ENCODE data around the gene SIGLEC6.

Gene SIGLEC6

DNA sequence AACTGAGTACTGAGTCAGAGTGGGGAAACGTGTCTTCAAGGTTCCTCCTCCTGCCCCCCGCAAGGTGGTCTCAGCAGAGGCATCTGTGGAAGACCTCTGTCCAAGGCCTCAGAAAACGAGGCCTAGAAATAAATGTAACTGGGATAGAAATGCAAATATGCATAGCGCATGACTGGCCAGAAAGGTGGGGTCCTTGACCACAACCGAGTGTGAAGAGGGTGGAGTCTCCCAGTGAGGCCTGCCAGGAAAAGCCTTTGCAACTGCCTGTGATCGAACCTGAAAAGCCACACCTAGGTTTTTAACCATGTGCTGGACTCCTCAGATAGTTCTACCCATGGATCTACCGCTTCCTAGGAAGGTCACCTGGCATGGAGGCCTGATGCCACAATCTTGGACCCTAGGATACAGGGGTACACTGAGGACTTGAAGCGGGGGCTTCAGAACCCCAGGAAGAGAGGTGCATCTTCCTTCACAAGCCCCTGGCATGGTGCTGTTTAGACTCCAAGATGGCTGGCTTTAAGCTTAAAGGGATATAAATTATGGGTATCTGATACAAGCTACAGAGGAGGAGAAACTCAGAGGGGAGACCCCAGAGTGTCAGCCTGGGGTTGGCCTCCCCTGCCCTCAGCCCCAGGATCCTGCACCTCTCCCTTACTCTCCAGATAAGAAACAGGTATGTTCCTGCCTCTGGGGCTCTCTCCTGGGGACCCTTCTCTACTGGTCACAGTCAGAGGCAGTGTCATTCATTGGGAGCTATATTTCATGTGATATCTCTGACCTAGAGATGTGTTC lies 18.3 kb upstream of the SIGLEC6 start:
- no peak overlapping the region for H3K27ac ChIP-seq (ENCODE audit: low read depth in 2 of 2, low read length in 2 of 2)
- no peak overlapping the region for H3K4me3 ChIP-seq (ENCODE audit: low read length in 2 of 2)
- no peaks in the 10 kb centered on the region for H3K36me3 ChIP-seq (ENCODE audit: control insufficient read depth in 2 of 2, insufficient read depth in 2 of 2, low read length in 2 of 2)
- H3K4me1 ChIP-seq (ENCODE audit: control insufficient read depth in 2 of 2, insufficient read depth in 2 of 2, low read length in 2 of 2) = no peaks in the 10 kb centered on the region
- H3K9me3 ChIP-seq (ENCODE audit: control insufficient read depth in 2 of 2, low read length in 2 of 2) = no peaks in the 10 kb centered on the region
- no peak overlapping the region for H3K9ac ChIP-seq (ENCODE audit: low read depth in 1 of 2, low read length in 2 of 2)
- no peaks in the 10 kb centered on the region for H3K27me3 ChIP-seq (ENCODE audit: control insufficient read depth in 2 of 2, insufficient read depth in 2 of 2, low read length in 2 of 2)

DNA sequence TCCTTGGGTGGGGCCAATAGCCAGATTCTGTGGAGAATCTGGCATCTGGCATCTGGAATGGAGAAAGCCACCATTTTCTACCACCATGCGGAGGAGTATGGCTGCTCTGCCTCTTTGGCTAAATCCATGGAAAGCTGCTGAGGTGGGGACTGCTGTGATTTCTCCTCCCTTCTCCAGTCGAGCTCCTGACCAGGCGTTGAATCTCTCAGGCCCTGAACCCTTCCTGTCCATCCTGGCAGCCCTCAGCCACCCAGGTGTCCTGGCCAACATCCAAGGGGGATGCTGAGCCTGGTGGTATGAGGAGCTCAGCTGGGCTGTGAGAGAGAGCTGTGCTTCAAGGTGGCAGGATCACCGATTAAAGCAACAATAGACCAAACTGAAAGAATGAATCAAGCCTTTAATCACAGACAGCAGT lies 17.4 kb upstream of the SIGLEC6 start:
- Histone ChIP-seq H3K9ac (ENCODE audit: low read depth in 1 of 2, low read length in 2 of 2) (no peak overlapping the region), H3K36me3 (ENCODE audit: control insufficient read depth in 2 of 2, insufficient read depth in 2 of 2, low read length in 2 of 2) (no peaks in the 10 kb centered on the region), H3K27me3 (ENCODE audit: control insufficient read depth in 2 of 2, insufficient read depth in 2 of 2, low read length in 2 of 2) (no peaks in the 10 kb centered on the region), H3K9me3 (ENCODE audit: control insufficient read depth in 2 of 2, low read length in 2 of 2) (no peaks in the 10 kb centered on the region), H3K4me3 (ENCODE audit: low read length in 2 of 2) (no peak overlapping the region), H3K4me1 (ENCODE audit: control insufficient read depth in 2 of 2, insufficient read depth in 2 of 2, low read length in 2 of 2) (no peaks in the 10 kb centered on the region), H3K27ac (ENCODE audit: low read depth in 2 of 2, low read length in 2 of 2) (no peak overlapping the region)

DNA sequence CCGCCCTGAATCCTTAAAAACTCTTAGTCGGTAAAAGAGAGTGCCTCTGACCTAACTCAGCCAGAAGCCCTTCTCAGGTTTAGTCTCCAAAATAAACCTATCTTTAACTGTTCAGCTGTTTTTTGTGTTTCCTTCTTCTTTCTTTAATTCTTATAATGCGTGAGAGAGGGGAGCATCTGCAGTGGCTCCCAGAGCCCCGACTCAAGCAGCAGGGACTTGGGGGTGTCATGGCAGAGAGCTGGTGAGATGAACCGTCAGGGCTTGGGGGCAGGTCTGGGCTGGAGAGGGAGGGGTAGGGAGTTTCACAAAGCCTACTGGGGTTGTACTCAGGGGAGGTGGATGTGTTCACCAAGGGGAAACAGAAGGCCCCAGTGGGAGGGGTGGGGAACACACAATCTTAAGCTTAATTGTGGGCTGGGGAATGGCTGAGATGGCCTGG lies 16.8 kb upstream of the SIGLEC6 start:
- no peaks in the 10 kb centered on the region for H3K9me3 ChIP-seq (ENCODE audit: control insufficient read depth in 2 of 2, low read length in 2 of 2)
- H3K36me3 ChIP-seq (ENCODE audit: control insufficient read depth in 2 of 2, insufficient read depth in 2 of 2, low read length in 2 of 2) = no peaks in the 10 kb centered on the region
- no peak overlapping the region for H3K4me3 ChIP-seq (ENCODE audit: low read length in 2 of 2)
- H3K27me3 ChIP-seq (ENCODE audit: control insufficient read depth in 2 of 2, insufficient read depth in 2 of 2, low read length in 2 of 2) = no peaks in the 10 kb centered on the region
- H3K4me1 ChIP-seq (ENCODE audit: control insufficient read depth in 2 of 2, insufficient read depth in 2 of 2, low read length in 2 of 2) = no peaks in the 10 kb centered on the region
- H3K9ac ChIP-seq (ENCODE audit: low read depth in 1 of 2, low read length in 2 of 2) = no peak overlapping the region
- no peak overlapping the region for H3K27ac ChIP-seq (ENCODE audit: low read depth in 2 of 2, low read length in 2 of 2)

DNA sequence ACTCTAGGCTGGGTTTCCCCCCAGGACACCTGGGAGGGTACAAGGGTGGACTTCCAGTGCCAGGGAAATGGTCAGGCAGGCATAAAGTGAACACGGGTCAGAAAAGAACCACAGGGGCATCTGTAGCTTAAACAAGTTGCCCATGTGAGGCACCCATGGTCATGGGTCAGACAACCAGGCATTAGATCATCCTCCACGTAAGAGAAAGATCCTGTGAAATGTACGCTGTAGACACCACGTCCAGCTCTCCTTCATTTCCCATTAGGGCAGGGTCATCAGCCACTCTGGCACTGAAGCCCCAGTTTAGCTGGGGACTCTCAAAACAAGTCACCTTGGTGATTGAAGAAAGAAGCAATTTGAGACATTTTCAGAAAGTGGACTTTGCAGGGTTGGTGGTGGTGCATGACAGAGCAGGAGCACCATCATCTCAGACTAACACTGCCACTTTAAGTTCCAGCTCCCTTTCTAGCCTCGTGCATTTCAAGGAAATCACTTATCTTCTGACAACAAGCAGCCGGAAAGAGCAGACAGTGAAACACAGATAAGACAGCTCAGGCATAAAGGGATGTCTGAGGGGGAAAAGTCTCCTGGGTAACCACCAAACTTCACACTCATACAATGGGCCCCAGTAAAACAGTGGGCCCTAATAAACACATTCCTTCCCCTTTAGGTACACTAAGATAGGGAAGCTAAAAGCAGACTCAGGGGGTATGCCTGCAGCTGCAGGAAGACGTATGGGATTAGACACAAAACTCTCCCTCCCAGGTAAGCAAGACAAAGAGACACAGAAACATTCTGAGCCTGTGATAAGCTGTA lies 16.1 kb upstream of the SIGLEC6 start:
- H3K36me3 ChIP-seq (ENCODE audit: control insufficient read depth in 2 of 2, insufficient read depth in 2 of 2, low read length in 2 of 2) = no peaks in the 10 kb centered on the region
- H3K27ac ChIP-seq (ENCODE audit: low read depth in 2 of 2, low read length in 2 of 2) = no peak overlapping the region
- no peak overlapping the region for H3K9ac ChIP-seq (ENCODE audit: low read depth in 1 of 2, low read length in 2 of 2)
- no peaks in the 10 kb centered on the region for H3K27me3 ChIP-seq (ENCODE audit: control insufficient read depth in 2 of 2, insufficient read depth in 2 of 2, low read length in 2 of 2)
- no peaks in the 10 kb centered on the region for H3K4me1 ChIP-seq (ENCODE audit: control insufficient read depth in 2 of 2, insufficient read depth in 2 of 2, low read length in 2 of 2)
- H3K9me3 ChIP-seq (ENCODE audit: control insufficient read depth in 2 of 2, low read length in 2 of 2) = no peaks in the 10 kb centered on the region
- no peak overlapping the region for H3K4me3 ChIP-seq (ENCODE audit: low read length in 2 of 2)

DNA sequence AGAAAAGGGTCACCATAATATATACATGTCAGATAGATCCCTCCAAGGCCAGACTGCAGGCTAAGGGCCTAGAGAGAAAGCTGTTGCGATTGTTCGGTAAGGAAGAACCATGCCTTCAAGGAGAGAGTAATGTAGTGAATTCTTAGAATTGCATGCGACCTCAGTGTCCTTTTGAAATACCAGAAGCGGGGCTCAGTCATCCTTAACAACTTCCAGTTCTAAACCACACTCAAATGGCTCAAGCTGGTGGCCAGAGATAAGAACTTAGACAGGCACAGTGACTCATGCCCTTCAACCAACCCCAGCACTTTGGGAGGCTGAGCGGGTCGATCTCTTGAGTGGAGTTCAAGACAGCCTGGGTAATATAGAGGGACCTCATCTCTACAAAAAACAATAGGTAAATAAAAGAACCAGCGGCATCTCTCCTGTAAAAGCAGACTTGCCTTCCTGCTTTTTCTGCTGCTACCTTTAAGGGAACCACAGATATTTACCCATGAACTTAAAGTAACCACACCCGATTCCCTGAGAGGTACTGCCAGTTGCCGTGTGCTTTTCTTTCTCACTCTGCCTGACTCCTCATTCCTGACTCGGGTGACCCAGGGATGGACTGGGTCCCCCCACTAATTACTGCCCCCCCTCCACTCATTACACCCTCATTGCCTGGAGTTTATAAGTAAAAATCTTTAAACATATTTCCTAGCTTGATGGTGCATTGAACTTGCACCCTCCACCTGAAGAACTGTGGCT lies 15.4 kb upstream of the SIGLEC6 start:
- Histone ChIP-seq H3K36me3 (ENCODE audit: control insufficient read depth in 2 of 2, insufficient read depth in 2 of 2, low read length in 2 of 2) (no peaks in the 10 kb centered on the region), H3K27ac (ENCODE audit: low read depth in 2 of 2, low read length in 2 of 2) (no peak overlapping the region), H3K9ac (ENCODE audit: low read depth in 1 of 2, low read length in 2 of 2) (no peak overlapping the region), H3K4me3 (ENCODE audit: low read length in 2 of 2) (no peak overlapping the region), H3K27me3 (ENCODE audit: control insufficient read depth in 2 of 2, insufficient read depth in 2 of 2, low read length in 2 of 2) (no peaks in the 10 kb centered on the region), H3K4me1 (ENCODE audit: control insufficient read depth in 2 of 2, insufficient read depth in 2 of 2, low read length in 2 of 2) (no peaks in the 10 kb centered on the region), H3K9me3 (ENCODE audit: control insufficient read depth in 2 of 2, low read length in 2 of 2) (no peaks in the 10 kb centered on the region)

DNA sequence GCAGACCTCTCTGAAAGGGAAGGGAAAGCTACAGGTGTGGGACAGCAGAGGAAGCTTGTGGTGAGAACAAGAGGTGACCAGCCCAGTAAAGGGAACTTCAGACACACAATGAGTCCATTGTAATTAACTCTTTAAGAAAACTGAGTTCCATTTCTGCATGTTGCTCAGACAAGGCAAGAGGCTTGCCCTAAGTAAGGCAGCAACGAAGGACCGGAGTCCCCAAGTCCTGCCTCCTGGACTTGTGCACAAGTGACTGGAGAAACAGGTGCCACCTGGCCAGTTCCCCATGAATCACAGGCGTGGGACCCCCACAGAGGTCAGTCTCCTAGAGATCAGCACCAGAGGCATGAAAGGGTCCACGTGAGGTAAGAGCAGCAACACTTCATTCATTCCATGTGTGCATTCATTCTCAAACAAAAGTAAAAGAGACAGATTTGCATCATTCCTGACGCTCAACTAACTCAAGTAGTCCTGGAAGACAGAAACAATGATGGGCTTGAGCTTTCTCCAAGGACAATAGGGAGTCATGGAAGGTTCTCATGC lies 14.7 kb upstream of the SIGLEC6 start:
- H3K9ac ChIP-seq (ENCODE audit: low read depth in 1 of 2, low read length in 2 of 2) = no peak overlapping the region
- H3K27me3 ChIP-seq (ENCODE audit: control insufficient read depth in 2 of 2, insufficient read depth in 2 of 2, low read length in 2 of 2) = no peaks in the 10 kb centered on the region
- no peak overlapping the region for H3K27ac ChIP-seq (ENCODE audit: low read depth in 2 of 2, low read length in 2 of 2)
- no peaks in the 10 kb centered on the region for H3K9me3 ChIP-seq (ENCODE audit: control insufficient read depth in 2 of 2, low read length in 2 of 2)
- no peak overlapping the region for H3K4me3 ChIP-seq (ENCODE audit: low read length in 2 of 2)
- H3K36me3 ChIP-seq (ENCODE audit: control insufficient read depth in 2 of 2, insufficient read depth in 2 of 2, low read length in 2 of 2) = no peaks in the 10 kb centered on the region
- H3K4me1 ChIP-seq (ENCODE audit: control insufficient read depth in 2 of 2, insufficient read depth in 2 of 2, low read length in 2 of 2) = no peaks in the 10 kb centered on the region

DNA sequence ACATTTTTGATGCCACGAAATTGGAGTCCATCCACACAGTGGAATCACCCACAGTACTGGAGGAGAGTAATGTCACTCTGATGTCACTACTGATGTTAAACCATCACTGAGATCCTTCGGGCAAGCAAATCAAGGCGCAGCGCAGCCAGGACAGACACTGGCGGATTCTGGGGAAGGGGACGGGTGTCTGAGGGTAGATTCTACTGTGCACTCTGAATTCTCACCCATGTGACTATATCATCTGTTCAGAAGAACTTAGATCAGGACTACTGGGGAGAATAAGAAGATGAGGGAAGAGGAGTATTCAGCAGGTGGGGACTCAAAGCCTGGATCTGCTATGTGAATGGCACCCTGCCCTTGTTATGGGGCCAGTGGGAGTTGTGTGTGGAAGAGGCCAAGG lies 12.6 kb upstream of the SIGLEC6 start:
- H3K4me1 ChIP-seq (ENCODE audit: control insufficient read depth in 2 of 2, insufficient read depth in 2 of 2, low read length in 2 of 2) = no peaks in the 10 kb centered on the region
- no peaks in the 10 kb centered on the region for H3K9me3 ChIP-seq (ENCODE audit: control insufficient read depth in 2 of 2, low read length in 2 of 2)
- no peaks in the 10 kb centered on the region for H3K36me3 ChIP-seq (ENCODE audit: control insufficient read depth in 2 of 2, insufficient read depth in 2 of 2, low read length in 2 of 2)
- H3K27me3 ChIP-seq (ENCODE audit: control insufficient read depth in 2 of 2, insufficient read depth in 2 of 2, low read length in 2 of 2) = no peaks in the 10 kb centered on the region
- no peak overlapping the region for H3K9ac ChIP-seq (ENCODE audit: low read depth in 1 of 2, low read length in 2 of 2)
- no peak overlapping the region for H3K27ac ChIP-seq (ENCODE audit: low read depth in 2 of 2, low read length in 2 of 2)
- H3K4me3 ChIP-seq (ENCODE audit: low read length in 2 of 2) = no peak overlapping the region

DNA sequence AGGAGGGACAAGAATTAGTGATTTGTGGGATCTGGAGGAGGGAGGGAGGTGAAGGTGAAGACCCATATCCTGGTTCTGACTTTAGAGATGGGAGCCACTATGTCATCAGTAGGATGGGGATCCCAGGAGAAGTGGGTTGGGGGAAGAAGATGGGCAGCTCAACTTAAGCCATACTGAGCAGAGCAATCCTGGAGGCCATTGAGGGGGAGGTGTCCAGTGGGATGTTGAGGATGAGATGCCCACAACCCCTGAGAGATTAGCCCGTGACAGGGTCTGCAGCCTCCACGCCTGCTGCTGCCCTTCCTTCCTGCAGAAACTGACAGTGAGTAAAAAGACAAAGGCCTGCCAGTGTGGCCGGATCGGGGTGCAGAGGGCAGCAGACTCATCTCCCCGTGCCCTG lies 11.2 kb upstream of the SIGLEC6 start:
- Histone ChIP-seq H3K4me1 (ENCODE audit: control insufficient read depth in 2 of 2, insufficient read depth in 2 of 2, low read length in 2 of 2) (no peaks in the 10 kb centered on the region), H3K27ac (ENCODE audit: low read depth in 2 of 2, low read length in 2 of 2) (no peak overlapping the region), H3K27me3 (ENCODE audit: control insufficient read depth in 2 of 2, insufficient read depth in 2 of 2, low read length in 2 of 2) (no peaks in the 10 kb centered on the region), H3K9me3 (ENCODE audit: control insufficient read depth in 2 of 2, low read length in 2 of 2) (no peaks in the 10 kb centered on the region), H3K4me3 (ENCODE audit: low read length in 2 of 2) (no peak overlapping the region), H3K36me3 (ENCODE audit: control insufficient read depth in 2 of 2, insufficient read depth in 2 of 2, low read length in 2 of 2) (no peaks in the 10 kb centered on the region), H3K9ac (ENCODE audit: low read depth in 1 of 2, low read length in 2 of 2) (no peak overlapping the region)

DNA sequence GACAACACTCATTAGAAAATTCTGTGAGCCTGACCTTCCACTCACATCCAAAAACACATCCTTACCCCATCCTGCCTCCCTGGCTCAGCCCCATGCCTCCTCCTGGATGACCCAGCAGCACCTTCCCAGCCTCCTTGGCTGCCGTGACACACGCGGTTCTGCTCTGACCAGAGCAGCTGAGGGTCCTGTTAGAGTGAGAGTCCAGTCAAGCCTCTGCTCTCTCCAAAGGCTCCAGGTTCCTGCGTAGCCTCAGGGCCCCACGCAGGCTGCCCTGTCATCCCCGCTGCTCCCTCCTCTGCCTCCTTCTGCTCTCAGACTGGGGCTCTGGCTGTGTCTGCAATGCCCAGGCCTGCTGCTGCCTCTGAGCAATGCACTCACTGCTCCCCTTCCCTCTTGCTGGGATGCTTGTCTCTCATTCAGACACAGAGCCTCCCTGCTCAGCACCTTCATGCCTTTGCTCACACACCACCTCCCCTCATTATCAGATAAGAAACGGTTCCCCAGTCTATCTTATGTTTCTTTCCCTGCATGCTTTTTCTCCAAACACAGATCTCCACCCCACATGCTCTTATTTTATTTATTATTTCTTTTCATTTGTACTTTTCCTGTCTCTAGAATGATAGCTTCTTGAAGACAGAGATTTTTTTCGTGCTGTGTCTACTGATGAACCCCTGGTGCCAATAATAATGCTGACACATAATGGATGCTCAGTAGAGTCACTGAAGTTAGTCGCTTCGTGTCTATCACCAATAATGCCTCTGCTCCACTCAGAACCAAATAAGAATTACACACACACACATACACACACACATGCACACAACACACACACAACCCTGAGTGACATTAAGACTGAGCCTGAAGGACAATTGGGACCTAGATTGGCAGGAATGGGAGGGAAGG lies 10.2 kb upstream of the SIGLEC6 start:
- Histone ChIP-seq H3K27ac (ENCODE audit: low read depth in 2 of 2, low read length in 2 of 2) (no peak overlapping the region), H3K4me3 (ENCODE audit: low read length in 2 of 2) (no peak overlapping the region), H3K36me3 (ENCODE audit: control insufficient read depth in 2 of 2, insufficient read depth in 2 of 2, low read length in 2 of 2) (no peaks in the 10 kb centered on the region), H3K27me3 (ENCODE audit: control insufficient read depth in 2 of 2, insufficient read depth in 2 of 2, low read length in 2 of 2) (no peaks in the 10 kb centered on the region), H3K9me3 (ENCODE audit: control insufficient read depth in 2 of 2, low read length in 2 of 2) (no peaks in the 10 kb centered on the region), H3K9ac (ENCODE audit: low read depth in 1 of 2, low read length in 2 of 2) (no peak overlapping the region), H3K4me1 (ENCODE audit: control insufficient read depth in 2 of 2, insufficient read depth in 2 of 2, low read length in 2 of 2) (no peaks in the 10 kb centered on the region)
